Stimulated activated CD4-positive, alpha-beta T cell treated with anti-CD3 and anti-CD28 coated beads, Interleukin-15, amount 100 ng/mL, for 48 hours (primary cell): ENCODE results near the gene SPHK1.

Experiments used
- DNase-seq, 2 donors: peaks; one replicate each; pipeline ENCODE4 v3.0.0-alpha.2; 2020; ENCODE audit warnings: low read depth in 2 of 2

SPHK1 gene

DNA sequence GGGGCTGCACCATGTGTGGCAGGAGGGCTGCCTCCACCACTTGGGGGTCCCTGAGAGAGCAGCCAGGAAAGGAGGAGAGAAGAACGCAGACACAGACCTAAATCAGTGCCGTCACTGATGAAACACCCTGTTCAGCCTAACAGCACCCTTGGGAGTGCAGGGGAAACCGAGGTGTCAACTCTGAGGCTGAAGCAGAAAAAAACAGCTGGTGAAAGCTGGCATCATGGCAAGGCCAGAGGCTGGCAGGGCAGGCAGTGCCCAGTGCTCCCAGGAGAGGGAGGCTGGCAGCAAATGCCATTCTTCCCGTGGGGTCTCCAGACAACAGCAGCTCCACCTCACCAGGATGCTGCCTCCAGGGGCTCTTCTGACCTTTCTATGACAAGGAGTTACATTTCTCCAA, 23.1 kb downstream of the SPHK1 start:
- DNase-seq, result no peak

DNA sequence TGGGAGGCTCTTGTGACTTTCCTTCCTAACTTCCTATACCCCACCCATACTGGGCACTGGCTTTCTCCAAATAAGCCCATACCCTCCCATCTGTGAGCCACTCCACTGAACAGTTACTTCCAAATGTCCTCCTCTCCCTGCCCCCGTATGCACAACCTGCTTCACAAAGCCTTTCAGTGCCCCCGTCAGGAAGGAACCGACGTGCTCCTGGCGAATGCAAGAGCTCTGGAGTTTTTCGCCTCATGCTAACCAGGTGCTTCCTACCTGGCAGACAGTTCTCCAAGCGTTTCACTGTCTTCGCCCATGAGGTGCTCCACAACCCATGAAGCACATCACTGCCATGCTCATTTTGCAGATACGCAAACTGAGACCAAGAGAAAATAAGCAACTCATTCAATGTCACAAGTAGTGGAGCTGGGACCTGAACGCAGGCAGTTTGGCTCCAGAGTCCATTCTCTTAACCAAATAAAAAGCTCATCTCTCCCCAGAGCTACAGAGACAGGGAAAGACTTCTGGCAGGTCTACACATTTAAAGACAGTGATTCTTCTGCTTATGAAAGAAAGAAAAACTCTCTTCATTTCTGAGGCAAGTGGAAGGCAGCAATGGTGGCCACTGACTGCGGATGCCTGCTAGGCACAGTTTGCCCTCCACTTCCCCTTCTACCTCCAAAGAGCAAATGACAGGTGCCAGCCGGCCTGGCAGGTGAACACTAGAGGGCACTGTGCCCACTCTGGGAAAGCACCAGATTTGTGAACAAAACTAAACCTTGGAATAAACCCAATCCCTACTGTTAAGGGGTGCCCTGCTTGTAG, 23.8 kb downstream of the SPHK1 start:
- DNase-seq, result peak in 1 of 2 donors; percentile 59

DNA sequence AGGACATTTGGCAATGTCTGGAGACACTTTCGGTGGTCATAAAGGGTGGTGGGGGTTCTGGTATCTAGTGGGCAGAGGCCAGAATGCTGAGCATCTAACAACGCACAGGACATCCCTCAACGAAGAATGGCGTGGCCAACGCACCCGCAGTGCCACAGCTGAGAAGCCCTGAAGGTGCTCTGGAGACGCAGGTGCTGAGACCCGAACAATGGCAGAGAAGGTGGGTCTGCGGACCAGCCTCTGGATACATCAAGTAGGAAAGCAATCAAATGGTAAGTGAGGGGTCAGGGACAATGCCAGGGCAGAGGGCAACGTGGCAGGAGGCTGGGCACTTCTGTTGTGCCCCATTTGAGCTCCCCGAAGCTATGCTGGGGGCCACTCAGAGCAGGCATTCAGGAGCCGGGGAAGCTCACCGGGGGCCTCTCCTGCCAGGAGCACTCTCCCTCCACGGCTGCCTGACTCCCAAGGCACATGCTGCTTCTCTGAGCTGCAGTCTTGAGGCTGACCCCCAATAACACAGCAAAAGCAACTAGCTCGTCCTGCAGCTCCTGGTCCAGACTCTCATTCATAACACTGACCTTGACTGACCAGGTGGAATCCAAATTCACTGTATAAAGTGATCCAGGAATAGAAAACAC, 26.0 kb downstream of the SPHK1 start:
- no peak for DNase-seq

DNA sequence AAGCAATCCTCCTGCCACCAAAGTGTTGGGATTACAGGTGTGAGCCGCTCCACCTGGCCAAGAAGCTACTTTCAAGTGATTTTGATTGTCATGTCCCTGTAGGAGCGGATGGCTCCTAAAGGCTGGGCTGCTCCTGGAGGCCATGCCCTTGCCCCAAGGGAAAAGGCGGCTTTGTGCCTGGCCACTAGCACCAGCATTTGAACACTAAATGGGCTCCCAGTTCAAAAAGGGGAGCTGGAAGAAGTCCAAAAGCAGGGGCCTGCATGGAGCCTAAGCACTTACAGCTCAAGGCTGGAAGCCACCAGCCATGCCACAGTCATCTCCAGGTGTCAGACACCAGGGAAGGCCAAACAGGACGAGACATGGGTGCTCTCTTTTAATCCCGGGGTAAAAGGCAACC, 26.8 kb downstream of the SPHK1 start:
- no peak for DNase-seq

DNA sequence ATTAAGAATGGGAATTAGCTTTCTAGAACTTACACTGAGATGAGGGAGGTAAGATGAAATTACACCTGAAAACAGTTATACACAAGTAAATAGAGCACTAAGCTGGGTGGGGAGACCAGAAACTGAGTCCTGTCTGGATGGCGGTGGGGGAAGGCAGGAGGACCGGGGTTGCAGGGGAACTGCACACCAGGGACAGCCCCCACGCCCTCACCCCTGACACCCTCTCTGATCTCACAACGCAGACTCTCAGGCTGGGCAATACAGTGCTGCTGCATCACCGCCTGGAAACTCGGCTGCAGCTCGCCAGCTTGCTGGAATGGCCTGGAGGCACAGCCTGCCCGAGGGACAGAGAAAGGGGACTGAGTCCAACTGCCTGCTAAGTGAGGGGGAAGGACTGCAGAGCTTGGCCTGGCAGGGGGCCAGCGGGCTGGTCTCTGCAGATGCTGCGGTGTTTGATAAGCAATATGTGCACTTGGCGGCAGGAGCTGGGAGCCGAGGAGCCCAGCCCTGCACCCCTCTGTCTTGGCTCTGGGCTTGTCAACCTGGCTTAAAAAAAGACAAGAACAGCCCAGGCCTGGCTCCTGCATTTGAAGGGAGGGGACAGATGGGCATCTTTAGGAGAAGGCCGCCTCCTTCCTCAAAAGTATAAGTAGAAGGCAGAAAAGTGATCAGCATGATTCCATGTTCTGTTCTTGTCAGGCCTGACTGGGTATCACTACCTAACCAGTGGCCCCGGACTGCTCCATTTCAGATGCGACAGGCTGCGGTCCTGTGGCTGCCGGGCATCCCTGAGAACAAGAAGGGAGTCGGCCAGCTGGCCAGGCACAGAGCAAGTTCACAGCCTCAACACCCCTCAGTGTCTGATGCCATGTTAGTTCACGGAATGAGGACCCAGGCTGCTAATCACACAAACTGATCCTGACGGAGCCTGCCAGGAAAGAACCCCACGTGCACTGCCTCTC, 30.2 kb downstream of the SPHK1 start:
- DNase-seq, result no peak

DNA sequence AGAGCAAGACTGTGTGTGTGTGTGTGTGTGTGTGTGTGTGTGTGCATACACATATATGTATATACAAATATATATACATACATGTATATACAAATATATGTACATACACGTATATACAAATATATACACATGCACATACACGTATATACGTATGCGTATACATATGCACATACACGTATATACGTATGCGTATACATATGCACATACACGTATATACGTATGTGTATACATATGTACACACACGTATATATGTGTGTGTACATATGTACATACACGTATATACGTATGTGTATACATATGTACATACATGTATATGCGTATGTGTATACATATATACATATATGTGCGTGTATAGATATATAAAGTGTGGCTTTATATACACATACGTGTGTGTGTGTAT, 31.4 kb downstream of the SPHK1 start:
- no peak for DNase-seq

DNA sequence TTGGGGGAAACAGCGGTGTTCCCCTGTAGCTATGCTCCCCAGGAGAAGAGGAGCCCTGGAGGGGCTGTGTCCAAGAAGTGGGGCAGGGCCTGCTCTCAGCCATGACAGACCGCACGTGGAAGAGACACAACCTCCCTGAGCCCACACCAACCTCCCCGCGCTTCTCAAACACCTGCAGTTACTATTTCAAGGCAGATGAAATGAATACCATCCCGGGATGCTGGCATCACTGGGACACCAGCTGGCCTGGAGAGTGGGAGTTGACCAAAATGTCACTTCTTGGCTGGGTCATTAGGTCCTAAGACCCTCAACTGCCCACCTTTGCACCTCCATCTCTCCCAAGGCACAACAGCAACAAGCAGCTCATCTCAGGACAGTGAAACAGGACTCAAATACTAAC, 32.0 kb downstream of the SPHK1 start:
- DNase-seq, result no peak

DNA sequence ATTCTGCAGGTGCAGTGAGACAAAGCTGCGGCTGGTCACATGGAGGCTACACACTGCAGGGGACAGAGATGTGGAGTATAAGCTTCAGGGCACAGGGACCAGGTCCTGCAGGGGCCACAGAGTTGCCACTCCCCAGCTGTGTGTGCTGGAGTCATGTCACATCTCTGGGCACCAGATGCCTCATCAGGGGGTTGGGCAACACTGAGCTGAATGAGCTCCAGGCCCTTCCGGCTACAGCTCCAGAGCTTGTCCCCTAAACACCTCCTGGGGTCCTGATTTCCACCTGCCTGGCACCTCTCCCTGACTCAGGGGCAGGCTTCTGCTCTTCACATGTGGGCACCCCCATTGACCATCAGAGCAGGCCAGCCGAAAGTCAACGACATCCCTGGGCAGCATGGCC, 32.5 kb downstream of the SPHK1 start:
- no peak for DNase-seq

DNA sequence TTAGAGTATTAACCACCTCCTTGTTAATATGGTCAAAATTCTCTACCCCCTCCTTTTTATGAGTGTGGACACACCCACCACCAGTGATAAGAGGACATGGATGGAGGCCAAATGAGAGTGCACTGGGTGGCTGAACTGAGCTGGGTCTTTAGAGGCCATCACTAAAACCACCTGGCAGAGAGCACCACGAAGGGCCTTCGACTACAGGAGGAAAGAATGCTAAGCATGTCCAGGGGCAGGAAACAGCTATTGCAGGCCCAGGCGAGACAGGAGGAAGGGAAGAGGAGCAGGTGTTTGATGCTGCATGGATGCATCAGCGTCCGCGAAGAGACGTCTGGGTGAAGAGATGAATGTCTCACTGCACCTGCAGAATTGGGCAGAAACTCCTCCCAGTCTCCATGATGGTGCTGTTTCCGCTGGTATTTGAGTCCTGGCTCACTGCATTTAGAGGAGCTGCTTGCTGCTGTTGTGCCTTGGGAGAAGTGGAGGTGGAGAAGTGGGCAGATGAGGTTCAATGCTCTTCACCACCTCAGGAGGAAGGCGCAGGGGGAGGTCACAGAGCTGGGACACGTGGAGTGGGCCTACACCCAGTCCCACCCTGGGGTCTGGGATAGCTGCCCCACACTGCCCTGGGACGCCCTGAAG, 33.2 kb downstream of the SPHK1 start:
- no peak for DNase-seq

DNA sequence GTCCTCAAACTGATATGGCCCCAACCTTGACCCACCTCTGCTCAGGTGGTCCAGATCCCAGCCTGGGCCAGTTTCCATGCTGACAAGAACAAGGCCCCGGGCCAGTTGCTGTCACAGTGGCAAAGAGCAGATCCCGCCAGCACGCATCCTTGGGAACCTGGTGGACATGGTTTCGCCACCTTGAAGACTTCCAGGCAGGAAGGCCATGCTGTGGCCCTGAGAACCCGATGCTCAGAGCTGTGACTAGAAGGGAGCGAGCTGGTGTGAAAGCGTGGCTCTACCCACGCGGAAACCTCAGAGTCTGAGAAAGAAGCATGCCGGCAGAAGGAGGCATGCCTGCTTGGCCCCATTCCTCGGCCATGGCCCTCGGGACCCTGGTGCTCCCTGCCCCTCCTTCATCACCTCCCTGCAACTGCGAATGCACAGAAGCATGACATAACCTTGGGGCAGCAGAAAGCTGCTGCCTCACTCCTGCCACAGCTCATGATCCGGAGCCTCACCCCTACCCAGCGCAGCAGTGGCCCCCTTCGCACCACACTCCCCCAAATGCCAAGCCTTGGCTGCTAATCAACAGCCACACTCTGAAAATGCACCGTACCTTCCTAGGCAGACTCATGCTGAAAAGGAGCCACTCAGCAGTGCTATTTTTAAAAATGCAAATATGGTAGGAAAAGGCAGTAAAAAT, 35.3 kb downstream of the SPHK1 start:
- DNase-seq, result no peak

DNA sequence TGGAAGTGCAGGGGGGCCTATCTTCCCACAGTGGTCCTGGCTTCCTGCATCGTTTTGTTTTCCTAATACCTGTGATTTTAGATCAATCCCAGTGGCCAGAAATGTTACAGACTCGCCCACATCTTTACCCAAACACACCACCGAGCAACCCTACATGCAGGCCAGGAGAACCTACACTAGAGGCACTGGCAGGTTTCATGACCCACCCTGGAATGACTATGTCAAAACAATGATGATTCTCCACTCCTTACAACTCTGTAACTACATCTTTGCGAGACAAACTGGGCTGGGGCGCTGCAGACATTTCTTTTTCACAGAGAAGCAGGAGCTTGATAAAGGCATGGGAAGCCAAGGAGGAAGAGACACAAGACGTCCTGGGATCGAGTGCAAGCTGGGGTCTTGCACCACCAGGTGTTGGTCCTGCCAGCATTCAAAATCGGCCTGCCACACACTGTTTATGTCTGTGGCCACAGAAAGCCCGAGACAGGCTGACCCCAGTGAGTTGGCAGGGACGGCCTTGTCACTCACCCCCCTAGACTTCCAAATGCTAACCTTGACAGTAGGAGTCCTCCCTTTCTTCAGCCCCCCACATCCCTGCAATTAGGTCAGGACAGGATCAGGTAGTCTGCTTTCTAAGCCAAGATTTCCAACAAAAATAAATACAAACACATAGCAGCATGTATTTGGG, 36.1 kb downstream of the SPHK1 start:
- DNase-seq, result no peak

DNA sequence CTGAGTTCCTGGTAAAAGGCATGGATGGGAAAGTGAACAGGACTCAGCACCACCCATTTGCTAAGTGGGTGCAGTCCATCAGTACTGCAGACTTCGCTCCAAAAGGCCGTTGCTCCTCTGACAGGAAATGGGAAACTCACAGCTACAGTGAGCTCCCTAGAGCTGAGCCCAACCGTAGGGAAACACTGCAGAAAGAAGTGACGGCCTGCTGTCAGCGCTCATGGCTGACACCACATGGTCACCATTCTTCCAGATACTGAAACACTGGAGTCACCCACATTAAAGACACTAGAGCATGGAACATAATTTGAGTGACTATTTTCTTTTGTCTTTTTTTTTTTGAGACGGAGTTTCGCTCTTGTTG, 36.6 kb downstream of the SPHK1 start:
- no peak for DNase-seq

DNA sequence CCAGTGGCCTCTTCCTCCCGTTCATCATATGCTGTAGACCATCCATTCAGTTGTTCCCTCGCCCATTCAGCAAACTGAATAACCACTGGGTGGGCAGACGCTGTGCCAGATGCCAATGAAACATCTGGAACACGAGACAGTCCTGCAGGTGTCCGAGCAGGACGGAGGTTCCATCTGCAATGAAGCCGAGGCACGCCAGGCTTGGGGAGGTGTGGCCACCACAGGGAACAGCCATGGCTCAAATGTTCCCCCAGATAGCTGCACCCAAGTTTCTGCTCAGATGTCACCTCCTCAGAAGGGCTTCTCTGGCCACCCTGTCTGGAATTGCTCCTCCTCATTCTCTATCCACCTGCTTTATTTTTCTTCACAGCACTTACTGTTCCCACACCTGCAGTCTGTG, 38.0 kb downstream of the SPHK1 start:
- DNase-seq, result no peak

DNA sequence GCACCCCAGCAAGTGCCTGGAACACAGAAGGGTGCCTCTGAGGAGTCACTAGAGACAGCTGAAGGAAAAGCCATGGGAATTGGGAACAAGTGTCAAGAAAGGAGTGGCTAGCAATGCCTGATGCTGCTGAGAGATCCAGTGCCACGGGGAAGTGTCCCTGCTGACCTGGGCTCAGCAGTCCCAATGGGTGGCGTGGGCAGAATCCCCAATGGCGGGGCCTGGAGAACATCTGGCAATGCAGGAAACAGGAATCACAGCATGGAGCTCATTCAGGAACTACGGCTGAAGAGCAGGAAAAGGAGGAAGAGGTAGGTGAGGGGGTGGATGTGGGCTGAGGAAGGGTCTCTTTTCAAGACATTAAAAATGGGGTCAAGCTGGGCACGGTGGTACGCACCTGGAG, 38.5 kb downstream of the SPHK1 start:
- no peak for DNase-seq

DNA sequence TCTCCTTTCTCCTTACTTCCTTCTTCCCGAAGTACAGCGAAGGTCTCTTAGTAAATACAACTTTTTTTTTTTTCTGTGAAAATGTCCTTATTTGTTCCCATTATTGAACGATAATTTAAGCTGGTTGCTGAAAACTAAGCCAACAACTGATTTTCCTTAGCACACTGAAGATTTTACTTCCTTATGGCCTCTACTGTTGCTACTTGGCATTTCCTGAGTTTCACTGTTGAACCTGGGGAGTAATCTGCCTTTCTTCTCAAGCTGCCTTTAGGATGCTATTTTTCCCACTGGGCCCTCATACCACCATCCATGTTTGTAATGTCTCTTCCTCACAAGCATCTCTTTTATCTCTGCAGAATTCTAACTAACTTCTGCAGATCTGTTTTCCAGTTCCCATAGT, 42.4 kb downstream of the SPHK1 start:
- no peak for DNase-seq

DNA sequence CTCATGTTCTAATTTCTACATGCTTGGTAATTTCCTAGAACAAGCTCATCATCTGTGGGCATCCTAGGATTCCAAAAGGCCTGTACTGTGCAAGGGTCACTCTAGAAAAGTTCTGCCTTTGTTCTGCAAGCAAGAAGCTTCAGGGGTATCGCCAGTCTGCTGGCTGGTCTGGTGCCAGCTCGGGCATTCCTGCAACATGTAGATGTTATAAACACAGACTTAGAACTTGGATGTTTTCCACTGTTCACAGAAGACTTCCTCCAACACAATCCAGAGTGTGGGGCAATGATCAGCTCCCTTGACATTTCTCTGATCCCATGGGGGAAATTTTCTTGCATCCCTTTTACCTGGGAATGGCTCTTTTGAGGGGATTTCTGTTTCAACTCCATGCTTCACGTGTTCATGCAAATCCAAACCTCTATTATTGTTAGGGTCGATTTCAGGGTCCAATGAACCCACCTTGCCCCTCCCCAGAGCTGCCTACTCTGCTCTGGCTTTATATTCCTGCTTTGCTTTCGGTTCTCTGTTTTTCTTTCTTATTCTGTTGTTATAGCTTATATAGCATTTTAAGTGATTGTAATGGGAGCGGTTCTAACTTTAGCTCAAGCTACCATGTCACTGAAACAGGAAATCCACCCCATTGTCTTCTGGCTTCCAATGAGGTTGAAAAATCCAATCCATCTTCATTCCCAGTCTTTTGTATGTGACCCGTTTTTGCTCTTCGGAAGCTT, 43.3 kb downstream of the SPHK1 start:
- no peak for DNase-seq

DNA sequence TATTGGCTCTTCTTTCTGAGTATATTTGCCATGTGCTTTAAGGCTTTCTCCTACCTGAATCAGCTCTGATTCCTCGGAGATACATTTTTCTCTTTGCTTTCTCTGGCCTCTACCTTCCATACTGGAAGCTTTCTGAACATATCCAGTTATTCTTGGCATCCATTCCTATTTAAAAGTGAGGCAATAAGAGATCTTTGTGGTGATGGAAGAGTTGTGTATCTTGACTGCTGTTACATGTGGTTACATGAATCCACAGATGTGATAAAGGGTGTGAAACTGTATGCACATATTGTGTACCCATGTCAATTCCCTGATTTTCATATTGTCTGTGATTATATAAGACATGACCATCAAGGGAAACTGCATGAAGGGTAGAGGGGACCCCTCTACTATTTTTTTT, 44.1 kb downstream of the SPHK1 start:
- no peak for DNase-seq

DNA sequence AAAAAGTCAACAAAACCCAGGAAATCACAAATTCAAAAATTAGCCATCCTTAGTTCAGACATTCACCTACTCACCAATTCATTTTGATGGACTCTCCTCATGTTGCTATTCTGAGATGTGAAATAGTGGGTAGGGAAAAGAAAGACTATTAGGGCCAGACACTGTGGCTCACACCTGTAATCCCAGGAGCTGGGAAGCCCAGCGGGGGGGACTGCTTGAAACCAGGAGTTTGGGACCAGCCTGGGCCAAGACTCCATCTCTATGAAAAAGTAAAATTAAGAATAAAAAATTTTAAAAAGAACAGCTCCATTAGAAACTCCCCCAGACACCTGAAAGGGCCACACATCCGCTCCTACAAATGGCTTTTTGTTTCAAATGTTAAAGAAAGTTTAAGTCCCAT, 47.1 kb downstream of the SPHK1 start:
- no peak for DNase-seq

DNA sequence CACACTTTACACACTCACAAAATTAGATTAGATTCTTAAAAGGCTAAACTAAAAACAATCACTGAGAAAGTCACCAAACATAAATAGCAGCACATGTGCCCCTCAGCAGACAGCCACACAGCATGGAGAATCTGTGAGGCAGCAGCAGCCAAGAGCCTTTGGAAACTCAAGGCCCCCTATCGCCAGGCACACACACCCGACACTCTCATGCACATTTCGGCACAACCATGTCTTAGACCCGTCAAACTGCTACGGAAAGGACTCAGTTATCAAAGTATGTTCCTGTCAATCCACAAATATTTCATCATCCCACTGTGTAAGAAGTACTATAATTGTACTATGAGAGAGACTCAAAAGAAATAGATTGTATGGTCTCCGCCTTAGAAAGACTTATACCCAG, 47.6 kb downstream of the SPHK1 start:
- DNase-seq, result no peak

DNA sequence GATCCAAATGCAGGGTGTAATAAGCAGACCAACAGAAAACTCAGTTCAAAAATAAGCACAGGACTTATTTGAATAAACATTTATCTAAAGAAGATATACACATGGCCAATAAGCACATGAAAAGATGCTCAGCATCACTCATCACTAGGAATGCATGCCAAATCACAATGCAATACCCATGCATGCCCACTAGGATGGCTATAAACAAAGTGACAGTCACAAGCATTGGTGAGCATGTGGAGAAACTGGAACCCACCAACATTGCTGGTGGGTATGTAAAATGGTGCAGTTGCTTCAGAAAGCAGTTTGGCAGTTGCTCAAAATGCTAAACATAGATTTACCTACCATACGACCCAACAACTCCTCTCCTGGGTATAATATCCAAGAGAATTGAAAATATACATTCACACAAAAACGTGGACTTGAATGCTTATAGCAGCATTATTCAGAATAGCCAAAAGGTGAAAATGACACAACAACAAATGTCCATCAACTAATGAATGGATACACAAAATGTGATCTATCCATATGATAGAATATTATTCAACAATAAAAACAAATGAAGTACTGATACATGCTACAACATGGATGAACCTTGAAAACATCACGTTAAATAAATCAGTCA, 48.4 kb downstream of the SPHK1 start:
- DNase-seq, result no peak
